ENCODE measurements around the gene TSHZ1.

- TF ChIP-seq CTCF (IDR thresholded peaks at IDR 0.05) (no peak), POLR2A (IDR thresholded peaks at IDR 0.05) (no peak)
Measured at GRCh38 chr18:75167137-75167536, 43.5 kb upstream of the TSHZ1 start.

Data from esophagus squamous epithelium (tissue), 4 donors.